T47D (cell line): ENCODE results near the gene CCT6A.
"Not testable (repeated sequence)": the region's sequence is repeated elsewhere in the genome, so short reads cannot be mapped to it uniquely, and the experiment has no call there.

Experiments
- DNase-seq, 2 experiments: peaks; one replicate each; pipeline versions ENCODE4 v3.0.0 to v3.0.0-alpha.2; 2011 to 2012; ENCODE audit warnings: low read depth in 1 of 2, low spot score in 1 of 2
- JUND ChIP-seq: IDR thresholded peaks from 2 replicates; pipeline ENCODE4 v1.6.1; 2012; ENCODE audit warnings: low read depth
- in situ Hi-C: cut with HindIII; loops from 2 replicates; pipeline ENCODE4 v1.10.0; 2016; ENCODE audit warnings: low sequenced_read_pairs, low pct_unique_long_range_greater_than_20kb

Gene CCT6A

GRCh38 chr7:56033671-56034432, 17.7 kb upstream of the CCT6A start:
- no peak for TF ChIP-seq JUND
- in situ Hi-C loops = no loop called here
- peak; percentile 82 to 92 for DNase-seq

GRCh38 chr7:56040730-56041129, 10.8 kb upstream of the CCT6A start:
- TF ChIP-seq JUND = no peak
- no peak for DNase-seq
- in situ Hi-C loops = no loop called here

- DNase-seq, in situ Hi-C loops: not testable (repeated sequence)
These were observed 5.8 kb upstream of the CCT6A start for GRCh38 chr7:56045758-56046157.

GRCh38 chr7:56046721-56047445, 4.7 kb upstream of the CCT6A start:
- DNase-seq = peak in 1 of 2 experiments; percentile 38
- TF ChIP-seq JUND = no peak
- in situ Hi-C loops = no loop called here

- in situ Hi-C loops, DNase-seq: not testable (repeated sequence)
These were observed 4.0 kb upstream of the CCT6A start for GRCh38 chr7:56047446-56048116.

GRCh38 chr7:56048245-56048644, 3.3 kb upstream of the CCT6A start:
- in situ Hi-C loops = no loop called here
- no peak for DNase-seq
- TF ChIP-seq JUND = no peak

- in situ Hi-C loops = not testable (repeated sequence)
- DNase-seq = peak in 1 of 2 experiments; percentile 77
These were observed 2.8 kb upstream of the CCT6A start for GRCh38 chr7:56048763-56049162.

- no peak for TF ChIP-seq JUND
- DNase-seq = no peak
- in situ Hi-C loops = no loop called here
These were observed 569 bp upstream of the CCT6A start for GRCh38 chr7:56051053-56051338.

GRCh38 chr7:56053379-56053778, 1.8 kb downstream of the CCT6A start:
- TF ChIP-seq JUND = no peak
- in situ Hi-C loops = no loop called here
- DNase-seq = no peak

GRCh38 chr7:56053993-56054392, 2.4 kb downstream of the CCT6A start:
- no peak for TF ChIP-seq JUND
- in situ Hi-C loops = no loop called here
- DNase-seq = no peak

GRCh38 chr7:56062382-56062781, 10.8 kb downstream of the CCT6A start:
- no peak for TF ChIP-seq JUND
- no peak for DNase-seq
- in situ Hi-C loops = no loop called here

- TF ChIP-seq JUND = no peak
- no peak for DNase-seq
- in situ Hi-C loops = no loop called here
These were observed 11.9 kb downstream of the CCT6A start for GRCh38 chr7:56063500-56063881.

GRCh38 chr7:56063882-56064625, 12.5 kb downstream of the CCT6A start, which contains the start of gene SUMF2:
SUMF2 (plus strand) TSS chr7:56064286; CDS start chr7:56064312, 26 bp downstream.
- no peak for TF ChIP-seq JUND
- in situ Hi-C loops = no loop called here
- peak; percentile 94 to 99 for DNase-seq

GRCh38 chr7:56066376-56066775, 14.8 kb downstream of the CCT6A start:
- in situ Hi-C loops, DNase-seq: not testable (repeated sequence)
